ENCODE data around the gene PRR33. TPM values are rescaled to one million over a fixed set of nuclear protein-coding genes. Genes with fewer than 3 reads are reported as not detected.

Gene PRR33
- total and polyA plus RNA-seq, 2 experiments from 2014 or later, result 0.29 TPM; not detected in 1

- 93% methylated on average over 41 of the region's 41 CpGs for WGBS (ENCODE audit: low lambda C conversion rate, missing lambda C conversion rate)
- no peaks in the 10 kb centered on the region for H3K9me3 ChIP-seq (ENCODE audit: low read depth)
- H3K9me2 ChIP-seq (replicated peaks; ENCODE audit: insufficient read depth), result no peaks in the 10 kb centered on the region
- H3K4me2 ChIP-seq, result peak overlapping the region; percentile 54
- TF ChIP-seq, protein P1, sequence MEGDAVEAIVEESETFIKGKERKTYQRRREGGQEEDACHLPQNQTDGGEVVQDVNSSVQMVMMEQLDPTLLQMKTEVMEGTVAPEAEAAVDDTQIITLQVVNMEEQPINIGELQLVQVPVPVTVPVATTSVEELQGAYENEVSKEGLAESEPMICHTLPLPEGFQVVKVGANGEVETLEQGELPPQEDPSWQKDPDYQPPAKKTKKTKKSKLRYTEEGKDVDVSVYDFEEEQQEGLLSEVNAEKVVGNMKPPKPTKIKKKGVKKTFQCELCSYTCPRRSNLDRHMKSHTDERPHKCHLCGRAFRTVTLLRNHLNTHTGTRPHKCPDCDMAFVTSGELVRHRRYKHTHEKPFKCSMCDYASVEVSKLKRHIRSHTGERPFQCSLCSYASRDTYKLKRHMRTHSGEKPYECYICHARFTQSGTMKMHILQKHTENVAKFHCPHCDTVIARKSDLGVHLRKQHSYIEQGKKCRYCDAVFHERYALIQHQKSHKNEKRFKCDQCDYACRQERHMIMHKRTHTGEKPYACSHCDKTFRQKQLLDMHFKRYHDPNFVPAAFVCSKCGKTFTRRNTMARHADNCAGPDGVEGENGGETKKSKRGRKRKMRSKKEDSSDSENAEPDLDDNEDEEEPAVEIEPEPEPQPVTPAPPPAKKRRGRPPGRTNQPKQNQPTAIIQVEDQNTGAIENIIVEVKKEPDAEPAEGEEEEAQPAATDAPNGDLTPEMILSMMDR (IDR thresholded peaks at IDR 0.05; ENCODE audit: poor library complexity), result no peak
- TF ChIP-seq EZH2 (IDR thresholded peaks at IDR 0.05; ENCODE audit: borderline replicate concordance), result no peak
- no peak for TF ChIP-seq EZH2phosphoT487 (IDR thresholded peaks at IDR 0.05; ENCODE audit: low read depth, severe bottlenecking, unreplicated experiment)
- H3K36me3 ChIP-seq (replicated peaks; ENCODE audit: insufficient read depth, low read depth), result no peaks in the 10 kb centered on the region
- H3K79me2 ChIP-seq, result no peaks in the 10 kb centered on the region
- peak overlapping the region; percentile 92 for H3K27ac ChIP-seq
- H3K27me3 ChIP-seq, result no peaks in the 10 kb centered on the region
- peak overlapping the region; percentile 31 for H2AFZ ChIP-seq
- no peak for DNase-seq (ENCODE audit: low spot score)
- peaks cover 38% of the 10 kb centered on the region for H3K4me1 ChIP-seq (ENCODE audit: insufficient read depth)
- H3K4me3 ChIP-seq, result no peak overlapping the region
- no peaks in the 10 kb centered on the region for H4K20me1 ChIP-seq (ENCODE audit: insufficient read depth, poor library complexity, severe bottlenecking)
These were observed 34.7 kb upstream of the PRR33 start for GRCh38 chr11:1926156-1927025.

- peak; percentile 3 for DNase-seq (ENCODE audit: low spot score)
- H3K27me3 ChIP-seq, result no peaks in the 10 kb centered on the region
These were observed 33.9 kb upstream of the PRR33 start for GRCh38 chr11:1925373-1926155.

GRCh38 chr11:1924646-1925372, 33.1 kb upstream of the PRR33 start:
- H3K4me1 ChIP-seq (ENCODE audit: insufficient read depth), result peaks cover 30% of the 10 kb centered on the region
- TF ChIP-seq EZH2phosphoT487 (IDR thresholded peaks at IDR 0.05; ENCODE audit: low read depth, severe bottlenecking, unreplicated experiment) (no peak), EZH2 (IDR thresholded peaks at IDR 0.05; ENCODE audit: borderline replicate concordance) (no peak)
- TF ChIP-seq, protein P1 (IDR thresholded peaks at IDR 0.05; ENCODE audit: poor library complexity), result no peak
- 78% methylated on average over 16 of the region's 21 CpGs for WGBS (ENCODE audit: low lambda C conversion rate, missing lambda C conversion rate)
- H4K20me1 ChIP-seq (ENCODE audit: insufficient read depth, poor library complexity, severe bottlenecking), result no peaks in the 10 kb centered on the region
- H3K27ac ChIP-seq, result no peak overlapping the region
- DNase-seq (ENCODE audit: low spot score), result peak; percentile 11
- no peaks in the 10 kb centered on the region for H3K9me2 ChIP-seq (replicated peaks; ENCODE audit: insufficient read depth)
- no peak overlapping the region for H2AFZ ChIP-seq
- H3K4me2 ChIP-seq, result peak overlapping the region; percentile 16
- no peaks in the 10 kb centered on the region for H3K79me2 ChIP-seq
- H3K27me3 ChIP-seq, result no peaks in the 10 kb centered on the region
- no peak overlapping the region for H3K4me3 ChIP-seq
- H3K36me3 ChIP-seq (replicated peaks; ENCODE audit: insufficient read depth, low read depth), result no peaks in the 10 kb centered on the region
- no peaks in the 10 kb centered on the region for H3K9me3 ChIP-seq (ENCODE audit: low read depth)

More at GRCh38 chr11:1925373-1926155, 33.9 kb upstream of the PRR33 start:
- Histone ChIP-seq H3K9me2 (replicated peaks; ENCODE audit: insufficient read depth) (no peaks in the 10 kb centered on the region), H3K4me3 (no peak overlapping the region), H3K36me3 (replicated peaks; ENCODE audit: insufficient read depth, low read depth) (no peaks in the 10 kb centered on the region), H3K4me2 (peak overlapping the region; percentile 16), H2AFZ (no peak overlapping the region), H3K9me3 (ENCODE audit: low read depth) (no peaks in the 10 kb centered on the region), H3K4me1 (ENCODE audit: insufficient read depth) (peaks cover 31% of the 10 kb centered on the region), H3K79me2 (no peaks in the 10 kb centered on the region), H4K20me1 (ENCODE audit: insufficient read depth, poor library complexity, severe bottlenecking) (no peaks in the 10 kb centered on the region), H3K27ac (no peak overlapping the region)
- TF ChIP-seq, protein P1 (IDR thresholded peaks at IDR 0.05; ENCODE audit: poor library complexity), result no peak
- no peak for TF ChIP-seq EZH2phosphoT487 (IDR thresholded peaks at IDR 0.05; ENCODE audit: low read depth, severe bottlenecking, unreplicated experiment)
- no peak for TF ChIP-seq EZH2 (IDR thresholded peaks at IDR 0.05; ENCODE audit: borderline replicate concordance)
- WGBS (ENCODE audit: low lambda C conversion rate, missing lambda C conversion rate), result 96% methylated on average over 21 of the region's 23 CpGs

Data from hepatocyte (in vitro differentiated cells).